Measurements from ENCODE around the gene CAMK2A. TPM values are rescaled to one million over a fixed set of nuclear protein-coding genes. Genes with fewer than 3 reads are reported as not detected.

The CAMK2A gene
- polyA plus RNA-seq, 1 of the 3 experiments (the other 2 are of a cell fraction) = 0.10 TPM

GRCh38 chr5:150173161-150173560 is 116.4 kb downstream of the CAMK2A start:
- Histone ChIP-seq H3K9me3 (no peaks in the 10 kb centered on the region), H3K27me3 (ENCODE audit: insufficient read depth) (no peaks in the 10 kb centered on the region), H3K4me2 (no peak overlapping the region), H3K4me1 (ENCODE audit: control insufficient read depth in 1 of 2, insufficient read depth in 2 of 2, low read depth in 1 of 2, low read length in 1 of 2) (peaks cover 0 to 2% of the 10 kb centered on the region in 2 experiments; a peak in 1 of 4 replicates), H3K36me3 (replicated peaks in 1 of 2; ENCODE audit: control insufficient read depth in 1 of 2, insufficient read depth in 2 of 2, low read length in 1 of 2) (no peaks in the 10 kb centered on the region), H3K4me3 (ENCODE audit: low read depth in 2 of 2, low read length in 1 of 2) (no peak overlapping the region), H3K27ac (ENCODE audit: low read depth in 2 of 2, low read length in 1 of 2) (no peak overlapping the region), H2AFZ (ENCODE audit: low read depth) (no peak overlapping the region), H4K20me1 (ENCODE audit: insufficient read depth) (no peaks in the 10 kb centered on the region), H3K79me2 (ENCODE audit: insufficient read depth) (no peaks in the 10 kb centered on the region), H3K9ac (no peak overlapping the region), H3K9me2 (no peaks in the 10 kb centered on the region), H3F3A (replicated peaks; ENCODE audit: insufficient read depth) (no peaks in the 10 kb centered on the region)
- WGBS (ENCODE audit: low lambda C conversion rate) = 97% methylated on average over 3 of the region's 3 CpGs
- CTCF ChIA-PET = interaction anchor here (1.0 to 10.7 kb wide), 7 partner anchors 8 to 45 kb away, joined by 3 to 90 read pairs (median 5); no protein-coding TSS in a partner anchor
- no peak for DNase-seq
- POLR2A ChIA-PET = no interaction called here
- no peak for TF ChIP-seq FOXJ3 (CRISPR knock-in tag; IDR thresholded peaks at IDR 0.05)
- TF ChIP-seq ZBTB33 (IDR thresholded peaks at IDR 0.05; ENCODE audit: borderline replicate concordance, low read depth) = no peak
- TF ChIP-seq PBX3 (IDR thresholded peaks at IDR 0.05) = no peak
- TF ChIP-seq GATA2 (CRISPR knock-in tag; IDR thresholded peaks at IDR 0.05) = no peak
- no peak for TF ChIP-seq NFIC (IDR thresholded peaks at IDR 0.05; ENCODE audit: borderline replicate concordance)
- no peak for TF ChIP-seq SIN3A (IDR thresholded peaks at IDR 0.05; ENCODE audit: borderline replicate concordance, low read depth, low read length)

- H3K4me2 ChIP-seq = no peak overlapping the region
- ChIA-PET CTCF (interaction anchor here (1.0 to 10.7 kb wide), 6 partner anchors 9 to 46 kb away, joined by 3 to 90 read pairs (median 4); no protein-coding TSS in a partner anchor), POLR2A (no interaction called here)
- H3K9ac ChIP-seq = no peak overlapping the region
- no peaks in the 10 kb centered on the region for H3K36me3 ChIP-seq (replicated peaks in 1 of 2; ENCODE audit: control insufficient read depth in 1 of 2, insufficient read depth in 2 of 2, low read length in 1 of 2)
- DNase-seq = no peak
- H3K4me3 ChIP-seq (ENCODE audit: low read depth in 2 of 2, low read length in 1 of 2) = no peak overlapping the region
- TF ChIP-seq POLR2AphosphoS5 (IDR thresholded peaks at IDR 0.05; ENCODE audit: low read depth, low read length) = no peak
- TF ChIP-seq EZH2phosphoT487 (IDR thresholded peaks at IDR 0.05; ENCODE audit: borderline replicate concordance, low read depth) = no peak
- TF ChIP-seq FOXJ3 (CRISPR knock-in tag; IDR thresholded peaks at IDR 0.05) = no peak
- TF ChIP-seq PBX3 (IDR thresholded peaks at IDR 0.05) = no peak
- TF ChIP-seq CHD2 (IDR thresholded peaks at IDR 0.05; ENCODE audit: low read length, partially characterized antibody) = no peak
- no peaks in the 10 kb centered on the region for H3K9me2 ChIP-seq
- 82% methylated on average over 4 of the region's 4 CpGs for WGBS (ENCODE audit: low lambda C conversion rate)
- H3K27me3 ChIP-seq (ENCODE audit: insufficient read depth) = no peaks in the 10 kb centered on the region
- peaks cover 0 to 8% of the 10 kb centered on the region in 2 experiments; a peak in 1 of 4 replicates for H3K4me1 ChIP-seq (ENCODE audit: control insufficient read depth in 1 of 2, insufficient read depth in 2 of 2, low read depth in 1 of 2, low read length in 1 of 2)
- H3K9me3 ChIP-seq = no peaks in the 10 kb centered on the region
- no peak overlapping the region for H2AFZ ChIP-seq (ENCODE audit: low read depth)
- H3K79me2 ChIP-seq (ENCODE audit: insufficient read depth) = no peaks in the 10 kb centered on the region
- H3F3A ChIP-seq (replicated peaks; ENCODE audit: insufficient read depth) = no peaks in the 10 kb centered on the region
- H4K20me1 ChIP-seq (ENCODE audit: insufficient read depth) = no peaks in the 10 kb centered on the region
- H3K27ac ChIP-seq (ENCODE audit: low read depth in 2 of 2, low read length in 1 of 2) = no peak overlapping the region
Observed at GRCh38 chr5:150172556-150172955, 117.0 kb downstream of the CAMK2A start.
